WI38 (cell line): ENCODE results near the gene CCDC40.

Experiments used
- H3K4me3 ChIP-seq: 2 replicates; pipeline ENCODE4 v1.5.1; 2011; ENCODE audit warnings: low read depth, mild to moderate bottlenecking, control low read depth, low read length
- CTCF ChIP-seq: IDR thresholded peaks from 2 replicates; pipeline ENCODE4 v1.5.1; 2012; ENCODE audit warnings: low read depth, mild to moderate bottlenecking, control low read depth, low read length

The CCDC40 gene

GRCh38 chr17:80025796-80026195 lies 10.6 kb upstream of the CCDC40 start:
- no peak overlapping the region for H3K4me3 ChIP-seq
- no peak for TF ChIP-seq CTCF

GRCh38 chr17:80026359-80027042 lies 9.9 kb upstream of the CCDC40 start:
- H3K4me3 ChIP-seq = no peak overlapping the region
- no peak for TF ChIP-seq CTCF

- H3K4me3 ChIP-seq = no peak overlapping the region
Measured at GRCh38 chr17:80027043-80027435, 9.4 kb upstream of the CCDC40 start.

GRCh38 chr17:80028030-80028429 lies 8.4 kb upstream of the CCDC40 start:
- H3K4me3 ChIP-seq = no peak overlapping the region
- TF ChIP-seq CTCF = no peak

More at GRCh38 chr17:80027043-80027435, 9.4 kb upstream of the CCDC40 start:
- no peak for TF ChIP-seq CTCF

GRCh38 chr17:80029258-80029974 lies 7.0 kb upstream of the CCDC40 start:
- no peak overlapping the region for H3K4me3 ChIP-seq
- no peak for TF ChIP-seq CTCF

GRCh38 chr17:80030730-80031410 lies 5.6 kb upstream of the CCDC40 start:
- TF ChIP-seq CTCF = no peak
- no peak overlapping the region for H3K4me3 ChIP-seq
